Stimulated activated CD4-positive, alpha-beta T cell treated with anti-CD3 and anti-CD28 coated beads, Interleukin-2, amount 100 ng/mL, for 4 hours (primary cell): ENCODE results near the gene IFNG-AS1.

Experiments used
- DNase-seq: peaks from one replicate; pipeline ENCODE4 v3.0.0-alpha.2; 2020; ENCODE audit warnings: low read depth

Gene IFNG-AS1

DNA sequence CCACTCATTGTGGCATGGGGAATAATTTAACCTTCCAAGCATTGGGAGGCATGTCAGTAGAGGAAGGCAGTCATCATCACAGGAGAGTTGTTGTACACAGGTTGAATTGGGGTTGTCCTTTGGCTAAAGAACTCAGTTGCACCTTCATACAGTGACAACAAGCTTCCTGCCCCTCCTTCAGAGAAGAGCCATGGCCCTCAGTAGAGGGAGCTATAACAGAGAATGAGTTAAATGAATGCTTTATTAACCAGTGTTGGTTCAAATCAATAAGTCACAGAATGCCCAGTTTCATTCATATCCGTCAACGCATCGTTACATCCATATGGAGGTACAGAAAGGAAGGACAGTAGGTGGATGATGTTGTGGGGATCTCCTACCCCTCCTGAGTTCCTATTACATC lies 4.8 kb downstream of the IFNG-AS1 start:
- no peak for DNase-seq

DNA sequence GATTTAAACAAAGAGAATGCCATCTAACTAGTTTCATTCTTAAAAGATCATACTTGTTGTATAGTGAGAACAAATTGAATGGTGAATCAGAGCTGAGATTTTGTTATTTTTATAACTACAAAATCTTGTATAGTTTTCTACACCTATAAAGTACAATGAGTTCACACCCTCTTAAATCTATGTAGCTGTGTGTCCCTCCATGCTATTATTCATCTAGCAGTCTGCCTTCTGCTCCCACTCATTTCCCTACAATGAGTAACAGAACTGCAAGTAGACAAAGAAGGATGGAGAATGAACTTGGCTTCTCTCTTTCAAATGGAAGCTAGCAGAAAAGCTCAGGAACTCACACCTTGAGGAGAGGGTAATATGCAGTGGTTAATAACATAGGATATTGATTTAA lies 7.1 kb downstream of the IFNG-AS1 start:
- DNase-seq: no peak

DNA sequence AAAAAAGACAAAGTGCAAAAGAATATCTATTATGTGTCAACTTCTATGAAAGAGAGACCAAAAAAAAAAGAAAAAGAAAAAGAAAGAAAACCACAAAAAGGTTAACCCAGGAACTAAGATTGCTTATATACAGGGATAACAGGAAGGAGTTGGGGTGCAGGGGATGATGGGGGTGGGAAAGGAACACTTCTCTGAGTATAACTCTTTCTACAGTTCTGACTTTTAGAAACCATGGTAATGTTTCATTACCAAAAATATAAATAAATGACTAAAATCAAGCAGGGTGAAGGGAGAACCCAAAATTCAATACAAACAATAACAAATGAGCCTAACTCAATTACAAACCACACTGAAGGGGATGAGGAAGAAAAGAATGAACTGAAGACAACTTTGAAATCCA lies 9.1 kb downstream of the IFNG-AS1 start:
- no peak for DNase-seq

DNA sequence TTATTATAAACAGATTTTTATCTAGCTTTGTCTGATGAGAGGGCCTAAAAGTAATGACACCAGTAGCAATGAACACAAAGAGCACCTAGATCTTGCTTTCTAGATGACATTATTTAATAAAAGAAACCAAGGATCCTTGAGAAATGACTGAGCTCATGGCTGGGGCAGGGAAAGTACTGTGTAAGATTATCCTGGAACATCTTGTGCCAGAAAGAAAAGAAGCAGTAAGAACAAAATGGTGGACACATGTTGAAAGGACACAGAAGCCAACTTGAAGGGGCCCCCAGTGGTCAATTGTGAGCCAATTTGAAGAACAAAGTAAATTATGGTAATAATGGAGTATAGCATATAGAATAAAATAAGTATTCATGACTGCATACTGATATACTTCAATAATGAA lies 10.0 kb downstream of the IFNG-AS1 start:
- DNase-seq: no peak

DNA sequence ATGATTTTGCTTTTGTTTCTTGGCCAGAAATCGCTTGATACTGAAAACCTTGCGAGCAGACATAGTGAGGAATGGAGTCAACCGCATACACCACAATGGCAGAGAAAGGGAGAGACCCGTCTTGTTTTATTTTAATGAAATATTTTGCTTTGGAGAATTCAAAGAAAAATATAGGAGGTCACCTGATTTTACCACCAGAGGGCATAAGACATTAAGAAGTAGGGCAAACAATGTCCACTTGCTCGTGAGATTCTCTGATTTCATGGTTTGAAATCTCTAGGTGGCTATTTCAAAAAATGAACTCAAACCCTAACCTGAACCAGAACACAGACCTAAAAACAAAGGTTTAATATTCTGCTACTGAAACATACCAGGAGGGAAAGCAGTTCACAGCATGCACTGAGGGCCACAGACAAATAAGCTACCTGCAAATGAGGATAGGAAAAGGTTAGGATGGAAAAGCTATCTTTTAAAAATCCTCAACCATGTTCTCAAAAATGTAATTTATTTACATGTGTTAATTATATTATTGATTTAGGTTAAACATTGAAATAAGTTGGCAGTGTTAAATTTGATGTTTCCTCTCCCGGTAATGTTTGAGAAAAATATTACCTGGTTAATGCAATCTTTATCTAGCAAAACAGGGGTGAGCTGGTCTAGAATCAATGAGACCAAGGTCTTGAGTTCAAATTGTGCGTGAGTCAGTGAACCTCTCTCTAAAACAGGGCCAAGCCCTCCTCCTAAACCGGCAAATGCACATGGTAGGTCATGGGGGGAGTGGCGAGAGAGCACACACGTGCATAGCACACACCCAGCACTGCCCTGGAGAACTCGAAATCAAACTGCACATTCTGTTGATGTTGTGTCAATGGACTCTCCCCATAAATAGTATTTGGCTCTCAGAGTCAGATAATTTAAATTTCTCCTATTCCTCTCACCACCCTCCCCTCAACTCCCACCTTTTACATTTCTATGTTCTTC lies 12.5 kb downstream of the IFNG-AS1 start:
- DNase-seq: no peak

DNA sequence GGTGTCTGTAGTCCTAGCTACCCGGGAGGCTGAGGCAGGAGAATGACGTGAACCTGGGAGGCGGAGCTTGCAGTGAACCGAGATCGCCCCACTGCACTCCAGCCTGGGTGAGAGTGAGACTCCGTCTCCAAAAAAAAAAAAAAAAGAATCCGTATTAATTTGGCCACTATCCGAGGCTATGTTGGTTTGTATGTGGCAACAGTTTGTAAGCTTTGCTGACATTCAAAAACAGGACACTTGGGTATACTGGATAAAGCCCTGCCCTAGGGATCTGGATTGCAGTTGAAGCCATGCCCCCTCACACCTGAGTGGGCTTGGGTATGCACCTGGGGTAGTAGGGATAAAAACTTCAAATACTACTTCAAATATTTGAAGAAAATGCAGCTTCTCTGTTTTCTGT lies 14.5 kb downstream of the IFNG-AS1 start:
- no peak for DNase-seq

DNA sequence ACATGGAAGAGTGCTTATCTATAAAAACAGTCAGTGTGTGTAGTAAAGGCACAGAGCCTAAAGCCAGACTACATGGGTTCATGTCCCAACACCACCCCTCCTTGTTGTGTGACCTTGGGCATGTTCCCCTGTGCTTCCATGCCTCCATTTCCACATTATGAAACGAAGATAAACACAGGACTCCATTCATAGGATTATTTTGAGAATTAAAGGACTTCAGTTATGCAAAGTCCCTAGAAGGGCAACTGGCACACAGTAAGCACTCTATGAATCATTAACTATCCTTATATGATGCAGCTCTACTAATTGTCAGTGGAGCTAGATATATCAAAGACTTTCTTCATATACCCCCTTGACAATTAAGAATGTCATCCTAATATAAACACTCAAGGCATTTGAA lies 17.8 kb downstream of the IFNG-AS1 start:
- DNase-seq: no peak

DNA sequence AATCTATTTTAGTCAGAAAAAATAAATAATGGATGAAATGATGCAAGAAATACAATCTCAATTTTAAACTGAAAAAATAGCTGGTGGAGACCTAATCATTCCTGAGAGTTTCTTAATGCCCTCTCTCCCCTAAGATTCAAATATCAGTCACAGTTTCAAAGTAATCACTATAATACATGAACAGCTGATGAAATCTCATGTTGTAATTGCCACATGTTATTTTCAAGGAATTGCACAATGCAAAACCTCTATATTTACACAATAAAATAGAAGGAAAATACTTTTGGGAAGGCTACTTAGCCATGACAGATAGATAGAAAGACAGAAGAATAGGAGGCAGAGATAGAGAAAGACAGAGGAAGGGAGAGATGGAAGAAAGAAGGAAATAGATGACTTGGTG lies 18.2 kb downstream of the IFNG-AS1 start:
- no peak for DNase-seq

DNA sequence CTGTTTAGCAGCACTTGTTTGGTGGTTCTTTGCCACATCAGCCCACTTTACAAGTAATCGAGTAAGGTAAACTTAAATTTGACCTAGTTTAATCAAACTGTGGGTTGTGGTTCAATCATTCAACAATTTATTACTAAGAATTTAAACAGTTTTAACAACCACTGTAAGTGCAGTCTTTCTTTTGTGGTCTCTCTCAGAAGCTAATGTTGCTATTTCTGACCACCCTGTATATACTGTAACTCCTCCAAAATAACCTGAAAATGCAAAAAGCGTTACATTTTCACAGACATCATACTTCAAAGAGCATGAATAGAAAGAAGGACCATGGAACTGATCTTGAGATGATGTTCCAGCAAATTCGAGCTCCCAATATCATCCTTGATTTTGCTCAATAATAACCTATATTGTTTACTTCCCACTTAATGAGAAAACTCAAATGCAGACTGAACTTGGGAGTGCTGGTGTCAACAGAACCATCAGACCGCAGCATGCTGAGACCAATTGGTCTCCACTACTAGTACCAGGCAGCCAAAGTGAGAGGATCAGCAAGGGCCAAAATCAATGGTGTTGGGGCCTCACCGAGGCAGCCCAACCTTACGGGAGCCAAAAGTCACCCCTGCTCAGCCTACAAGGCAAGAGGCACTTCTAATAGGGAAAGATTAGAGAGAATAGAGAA lies 22.1 kb downstream of the IFNG-AS1 start:
- no peak for DNase-seq

DNA sequence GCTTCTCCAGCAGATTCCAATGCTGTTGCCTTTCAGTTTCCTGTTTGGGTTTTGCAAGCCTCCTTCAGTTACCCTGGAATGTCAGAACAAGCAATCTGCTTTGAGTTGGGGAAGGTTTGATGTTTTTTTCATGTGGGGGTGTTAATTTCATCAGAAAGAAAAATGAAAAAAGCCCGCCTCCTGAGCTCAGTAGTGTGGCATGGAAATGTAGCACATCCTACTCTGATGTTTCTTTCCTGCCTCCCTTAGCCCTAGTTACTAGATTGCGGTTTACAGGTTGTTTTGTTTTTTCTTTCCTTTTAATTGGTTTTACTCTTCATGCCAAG lies 22.6 kb downstream of the IFNG-AS1 start:
- no peak for DNase-seq

DNA sequence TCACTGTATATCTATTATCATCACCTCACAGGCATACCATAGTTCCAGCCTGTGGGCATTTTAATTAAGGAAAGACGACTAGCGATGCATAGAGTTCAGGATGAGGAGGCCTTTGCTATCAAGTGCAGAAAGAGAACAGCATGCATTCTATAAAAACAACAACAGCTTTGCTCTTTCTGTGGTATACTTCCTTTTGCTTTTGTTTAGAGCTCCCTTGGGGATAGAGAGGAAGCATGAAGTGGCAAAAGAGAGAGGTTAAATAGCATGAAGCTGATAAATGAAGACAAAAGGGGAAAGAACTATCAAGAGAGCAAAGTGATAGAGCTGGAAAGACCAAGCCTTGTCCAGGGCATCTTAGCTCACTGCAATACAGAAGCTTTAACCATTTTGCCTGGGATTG lies 23.5 kb downstream of the IFNG-AS1 start:
- DNase-seq: no peak

DNA sequence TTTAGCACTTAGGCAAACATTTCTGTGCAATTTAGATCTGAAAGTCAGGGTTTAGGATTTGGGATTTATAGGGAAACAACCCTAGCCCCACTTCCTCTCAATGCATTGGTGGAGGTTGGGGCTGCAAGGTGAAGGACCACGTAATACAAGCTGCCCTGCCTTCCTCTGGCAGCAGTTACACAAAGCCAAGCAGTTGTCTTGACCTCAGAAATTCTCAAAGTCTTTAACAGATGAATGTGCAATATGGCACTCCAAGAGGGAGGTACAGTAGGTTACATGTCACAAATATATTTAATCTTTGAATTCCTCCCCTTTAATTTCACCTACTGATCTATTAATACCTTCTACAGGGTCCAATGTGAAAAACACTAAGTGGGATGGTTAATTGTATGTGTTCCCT lies 23.9 kb downstream of the IFNG-AS1 start:
- no peak for DNase-seq

DNA sequence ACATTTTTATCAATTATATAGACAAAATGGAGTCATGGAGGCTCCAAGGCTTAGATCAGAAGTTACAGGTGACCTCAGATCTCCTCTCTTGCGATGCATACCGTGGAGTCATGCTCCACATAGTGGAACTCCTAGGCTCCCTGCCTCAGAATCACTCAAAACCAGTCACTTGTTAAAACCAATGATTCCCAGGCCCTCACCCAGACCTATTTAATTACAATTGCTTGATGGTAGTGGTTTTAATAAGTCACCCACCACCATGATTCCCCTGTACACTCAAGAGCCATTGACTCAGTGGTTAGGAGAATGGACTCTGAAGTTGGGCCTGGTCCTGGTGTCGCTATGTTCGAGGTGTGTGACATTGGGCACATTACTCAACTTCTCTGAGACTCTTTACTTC lies 26.9 kb downstream of the IFNG-AS1 start:
- DNase-seq: no peak

DNA sequence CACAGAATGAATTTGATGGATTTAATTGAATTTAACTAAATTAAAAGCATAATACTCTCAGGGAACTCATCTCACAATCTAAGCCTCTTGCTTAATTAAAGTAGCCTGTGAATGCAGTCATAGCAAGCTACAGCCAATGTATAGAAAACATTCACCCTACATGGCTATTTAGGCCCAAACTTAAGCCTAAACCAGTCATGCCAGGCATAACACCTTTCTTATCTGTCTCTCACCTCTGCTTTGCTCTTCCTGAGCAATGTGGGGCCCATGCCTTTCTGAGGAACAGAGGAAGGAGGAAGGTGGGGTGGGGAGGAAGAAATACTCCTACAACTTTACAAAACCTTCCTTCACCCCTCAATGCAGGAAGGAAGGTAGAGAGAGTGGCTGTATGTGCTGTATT lies 29.1 kb downstream of the IFNG-AS1 start:
- no peak for DNase-seq

DNA sequence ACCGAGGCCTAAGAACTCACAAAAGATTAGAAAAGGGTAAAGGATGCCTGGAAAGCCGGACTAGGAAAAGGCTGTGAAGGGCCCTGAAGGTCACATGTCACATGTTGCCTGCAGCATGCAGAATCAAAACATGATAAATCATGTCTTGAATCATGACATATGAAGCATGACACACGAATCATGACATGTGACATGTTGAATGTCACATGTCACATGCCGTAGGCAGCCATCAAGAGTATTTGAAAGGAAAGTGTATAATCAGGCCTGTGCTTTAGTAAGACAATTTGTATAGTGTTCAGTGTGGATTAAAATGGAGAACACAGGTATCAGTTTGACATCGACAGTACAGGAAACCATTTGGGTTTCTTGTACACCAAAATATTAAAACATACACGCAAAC lies 30.8 kb downstream of the IFNG-AS1 start:
- DNase-seq: no peak

DNA sequence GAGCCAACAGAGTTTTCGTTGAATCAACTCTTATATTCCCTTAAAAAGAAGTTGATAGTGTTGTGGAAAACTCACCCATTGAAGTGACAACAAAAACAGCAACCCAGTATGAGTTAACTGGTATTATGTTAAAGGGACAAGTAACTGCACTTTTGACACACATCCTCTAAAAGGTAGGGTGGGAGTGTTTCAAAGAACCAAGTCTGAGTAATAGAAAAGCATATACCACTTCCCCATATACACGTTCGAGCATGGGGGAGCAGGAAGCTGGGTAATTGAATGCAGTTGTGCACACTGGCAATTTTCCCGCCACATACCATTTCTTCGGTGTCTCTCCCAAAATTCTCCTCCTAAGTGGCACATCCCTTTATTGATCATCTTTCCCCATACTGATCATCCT lies 31.5 kb downstream of the IFNG-AS1 start:
- DNase-seq: no peak

DNA sequence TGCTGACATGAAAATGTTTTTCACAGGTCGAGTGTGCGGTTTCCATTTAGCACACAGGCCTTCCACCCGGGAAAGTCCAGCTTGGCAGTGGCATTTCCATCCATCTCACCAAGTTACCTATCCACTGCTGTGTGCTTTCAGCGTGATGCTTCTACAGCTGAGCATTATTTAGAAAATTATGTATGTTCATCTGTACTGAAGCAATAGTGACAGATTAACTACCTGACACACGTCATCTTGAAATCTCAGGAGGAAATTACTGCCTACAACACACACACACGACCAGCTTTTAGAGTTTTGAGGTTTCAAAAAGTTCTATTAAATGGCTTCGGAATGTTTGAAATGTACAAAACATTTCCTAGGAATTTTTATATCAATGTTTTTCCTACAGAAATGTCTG lies 39.4 kb downstream of the IFNG-AS1 start:
- no peak for DNase-seq

DNA sequence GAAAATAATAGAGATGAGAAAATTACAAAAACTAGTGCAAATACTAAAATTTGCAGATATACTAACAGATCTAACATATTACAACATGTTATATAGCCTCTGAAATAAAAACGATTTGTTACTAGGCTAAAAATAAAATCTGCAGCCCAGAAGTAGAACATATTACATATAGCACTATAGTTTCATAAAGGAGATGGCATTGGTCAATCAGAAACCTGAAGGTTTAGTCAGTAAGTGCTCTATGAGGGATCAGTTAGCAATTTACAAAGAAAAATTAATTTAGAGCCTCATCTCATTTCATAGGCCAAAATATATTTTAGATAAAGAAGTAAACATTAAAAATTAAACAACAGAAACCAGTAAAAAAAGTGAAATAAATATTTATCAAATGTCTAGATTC lies 41.0 kb downstream of the IFNG-AS1 start:
- no peak for DNase-seq

DNA sequence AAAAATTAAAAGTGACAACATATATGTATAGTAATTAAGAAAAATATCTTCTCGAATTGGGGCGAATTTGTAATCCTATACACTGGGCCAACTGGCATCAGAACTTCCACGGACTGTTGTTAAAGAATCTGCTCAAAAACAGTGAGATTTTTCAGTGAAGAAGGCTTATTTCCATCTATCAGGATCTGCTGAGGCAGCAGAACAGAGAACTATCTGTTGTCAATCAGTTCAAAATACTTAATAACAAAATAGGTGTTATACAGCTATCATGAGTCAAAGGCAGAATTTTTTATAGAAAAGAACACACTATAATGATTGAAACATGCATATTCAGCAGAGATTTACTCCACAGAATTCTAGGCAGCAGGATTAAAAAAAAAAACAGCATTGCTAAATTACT lies 41.9 kb downstream of the IFNG-AS1 start:
- DNase-seq: no peak

DNA sequence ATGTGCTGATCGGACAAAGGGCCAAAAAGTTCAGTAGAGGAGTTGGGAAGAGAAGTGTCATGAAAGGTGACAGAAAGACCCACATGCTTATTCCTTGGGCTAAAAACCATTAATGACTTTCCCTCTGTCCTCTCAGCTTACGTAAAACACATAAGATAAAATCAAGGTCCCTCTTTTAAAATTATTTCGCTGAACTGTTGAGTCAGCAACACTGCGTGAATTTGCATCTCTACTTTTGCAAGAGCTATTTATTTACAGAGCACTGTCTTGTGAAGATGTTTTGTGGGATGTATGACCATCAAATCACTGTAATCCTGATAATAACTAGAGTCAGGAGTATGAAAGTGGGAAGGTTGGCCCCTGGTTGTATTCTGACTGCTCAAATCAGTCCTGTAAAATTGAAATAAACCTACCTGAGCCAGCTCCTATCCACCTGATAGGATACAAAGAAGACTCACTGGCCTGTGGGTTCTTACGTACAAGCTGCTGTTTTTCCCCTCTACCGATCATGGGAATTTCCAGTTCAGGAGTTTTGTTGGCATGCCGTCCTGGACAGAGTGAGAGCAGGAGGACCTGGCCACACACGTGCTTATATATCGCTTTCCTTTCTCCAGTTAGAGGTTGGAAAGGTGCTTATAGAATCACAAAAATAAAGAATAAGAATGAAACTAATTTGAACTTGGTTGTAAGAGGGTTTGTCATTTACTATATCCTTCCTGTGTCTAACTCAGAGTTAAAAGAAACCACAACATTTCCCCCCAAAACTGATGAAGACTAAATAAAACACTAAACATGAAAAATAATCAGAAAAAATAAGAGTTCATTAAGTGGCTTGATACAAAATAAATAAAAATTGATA lies 42.9 kb downstream of the IFNG-AS1 start:
- DNase-seq: no peak

DNA sequence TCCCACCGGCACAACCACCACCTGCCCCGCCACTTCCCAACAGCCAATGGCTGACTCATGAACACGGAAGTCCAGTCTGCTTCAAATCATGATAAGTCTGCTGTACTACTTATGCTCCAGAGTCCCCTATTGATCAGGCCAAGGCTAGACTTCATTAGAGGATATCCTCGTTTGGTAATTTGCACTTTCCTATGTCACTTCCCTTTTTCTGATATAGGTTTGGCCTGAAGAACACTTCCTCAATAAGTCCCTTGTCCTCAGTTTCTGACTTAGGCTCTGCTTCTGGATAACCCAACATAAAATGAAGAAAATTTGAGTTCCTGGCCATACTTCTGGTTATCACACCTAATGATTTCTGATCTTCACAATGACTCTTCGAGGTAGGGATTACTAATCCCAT lies 45.3 kb downstream of the IFNG-AS1 start:
- no peak for DNase-seq

DNA sequence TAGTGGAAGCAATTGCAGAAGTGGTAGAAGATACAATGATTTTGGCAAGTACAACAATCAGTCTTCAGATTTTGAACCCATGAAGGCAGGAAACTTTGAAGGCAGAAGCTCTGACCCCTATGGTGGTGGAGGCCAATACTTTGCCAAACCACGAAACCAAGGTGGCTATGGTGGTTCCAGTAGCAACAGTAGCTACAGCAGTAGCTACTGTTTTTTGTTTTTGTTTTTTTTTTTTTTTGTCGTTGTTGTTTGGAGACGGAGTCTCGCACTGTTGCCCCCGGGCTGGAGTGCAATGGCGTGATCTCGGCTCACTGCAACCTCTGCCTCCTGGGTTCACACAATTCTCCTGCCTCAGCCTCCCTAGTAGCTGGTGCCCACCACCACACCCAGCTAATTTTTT lies 47.4 kb downstream of the IFNG-AS1 start:
- DNase-seq: no peak
